Heart left ventricle (tissue), 16 donors: Measurements from ENCODE around the gene SMIM45.
A peak's percentile ranks its signal among the peaks of the same experiment; 100 is the strongest.

Source experiments
- ATAC-seq, 4 donors: fragments of 200-7000 bp; cut with Tn5 transposase; one replicate each; pipeline ENCODE4 v1.9.1; 2020 to 2022; ENCODE audit warnings: moderate library complexity in 4 of 4, mild to moderate bottlenecking in 3 of 4, moderate number of reproducible peaks in 1 of 4
- DNase-seq, 5 donors: peaks; one replicate each; pipeline ENCODE4 v3.0.0-alpha.2; 2020
- H3K27ac ChIP-seq, 12 donors: fragments of 200-600 bp; sonication (generic) in 4 of 12; one replicate each; pipeline versions ENCODE4 v1.5.0 to v1.8.0; 2016 to 2022; ENCODE audit warnings: mild to moderate bottlenecking in 2 of 12
- H3K27me3 ChIP-seq, 9 donors: fragments of 200-600 bp; sonication (generic) in 2 of 9; one replicate each; pipeline versions ENCODE4 v1.5.1 to v1.8.0; 2016 to 2022; ENCODE audit warnings: mild to moderate bottlenecking in 3 of 9
- H3K36me3 ChIP-seq, 9 donors: fragments of 200-600 bp; sonication (generic) in 2 of 9; one replicate each; pipeline versions ENCODE4 v1.5.0 to v1.8.0; 2018 to 2022; ENCODE audit warnings: mild to moderate bottlenecking in 2 of 9
- H3K4me1 ChIP-seq, 12 donors: fragments of 200-600 bp; sonication (generic) in 4 of 12; one replicate each; pipeline versions ENCODE4 v1.5.0 to v1.8.0; 2016 to 2022; ENCODE audit warnings: mild to moderate bottlenecking in 3 of 12
- H3K4me3 ChIP-seq, 12 donors: fragments of 200-600 bp; sonication (generic) in 4 of 12; one replicate each; pipeline versions ENCODE4 v1.5.0 to v1.8.0; 2017 to 2022; ENCODE audit warnings: mild to moderate bottlenecking in 9 of 12, moderate library complexity in 4 of 12
- H3K9me3 ChIP-seq, 12 donors: fragments of 200-600 bp; sonication (generic) in 4 of 12; one replicate each; pipeline versions ENCODE4 v1.5.0 to v1.8.0; 2016 to 2022; ENCODE audit warnings: mild to moderate bottlenecking in 1 of 12
- CTCF ChIP-seq, 12 donors: fragments of 200-600 bp; sonication (generic) in 4 of 12; IDR thresholded peaks; one replicate each; pipeline versions ENCODE4 v1.5.0 to v1.8.0; 2018 to 2022; ENCODE audit warnings: antibody characterized with exemption in 12 of 12, mild to moderate bottlenecking in 5 of 12
- POLR2A ChIP-seq, 2 donors: fragments of 450-650 bp; IDR thresholded peaks; one replicate each; pipeline ENCODE4 v1.6.1; 2017; ENCODE audit warnings: antibody characterized with exemption in 2 of 2, mild to moderate bottlenecking in 2 of 2, moderate library complexity in 2 of 2
- WGBS, 4 donors: extraction: QIAGEN DNeasy Blood & Tissue Kit in 2 of 4; methylation state at CpG; one replicate each; pipeline versions ENCODE4 v1.1.5 to v1.1.7; 2013 to 2018; 5-methylcytosine and 5-hydroxymethylcytosine counted together
- intact Hi-C, 10 donors: fragments of 100-400 bp; cut with DNase I; formaldehyde crosslinking; loops; one replicate each; pipeline versions ENCODE4 v1.11.1 to v1.14.2; 2022
- donor health status: ischemic (EF 13 %, LVEDD 7.1; RV severe dilation, severe dysfunction).
- donor health status: healthy with polysubstance abuse.
- donor health status: DM: no; HTN: yes; CAD: no.
- donor health status: DM: no; HTN: no; CAD: no.
- donor health status: ischemic (EF 25% LVEDD 6.9; RV normal size, moderate dysfunction).
- donor health status: ischemic (EF 25% LVEDD 5.7; RV mildly dilated, moderate dysfunction).
- donor health status: healthy.
- donor health status: DM: yes; HTN: yes; CAD: no.
- donor health status: ischemic (EF 35%, LVEDD 5.7; RV mildly dilated, moderate dysfunction).
- donor health status: nonischemic (EF 11% LVEDD 7.7; RV severe dilation, severe dysfunction).
- donor health status: DM: yes; HTN: yes; CAD: no.
- donor health status: PGD.
- donor health status: ischemic (EF 29% LVEDD 5.4; RV normal size, mild dysfunction).
- donor health status: nonischemic (EF 23%, LVEDD 6.1; RV moderate dilation, normal function).

Gene SMIM45

GRCh38 chr22:41913842-41914534, 38.0 kb upstream of the SMIM45 start:
- intact Hi-C loops = no loop called here
- DNase-seq = no peak
- peak overlapping the region in 1 of 12 donors; percentile 47 for H3K4me3 ChIP-seq

GRCh38 chr22:41914611-41915034, 37.3 kb upstream of the SMIM45 start:
- Histone ChIP-seq H3K4me3 (peak overlapping the region; percentile 18 to 50 (median 38)), H3K9me3 (no peaks in the 10 kb centered on the region), H3K27me3 (peaks cover 29 to 85% (median 56%) of the 10 kb centered on the region in 9 donors), H3K4me1 (peaks cover 0 to 58% (median 30%) of the 10 kb centered on the region in 12 donors), H3K27ac (no peak overlapping the region), H3K36me3 (no peaks in the 10 kb centered on the region)
- ATAC-seq (no peak), DNase-seq (no peak)
- intact Hi-C loops = no loop called here
- 1% methylated on average over 25 to 67 of the region's 67 CpGs for WGBS, 4 donors
- TF ChIP-seq CTCF (IDR thresholded peaks at IDR 0.05) = no peak
- TF ChIP-seq POLR2A (IDR thresholded peaks at IDR 0.05) = no peak

More at GRCh38 chr22:41913842-41914534, 38.0 kb upstream of the SMIM45 start:
- no peaks in the 10 kb centered on the region for H3K36me3 ChIP-seq
- H3K9me3 ChIP-seq = no peaks in the 10 kb centered on the region
- H3K27me3 ChIP-seq = peaks cover 29 to 83% (median 55%) of the 10 kb centered on the region in 9 donors
- H3K27ac ChIP-seq = no peak overlapping the region
- WGBS, 4 donors = 0 to 9% (median 7%) methylated on average over 3 to 79 of the region's 79 CpGs
- no peak for ATAC-seq
- peaks cover 0 to 58% (median 24%) of the 10 kb centered on the region in 12 donors for H3K4me1 ChIP-seq
- no peak for TF ChIP-seq CTCF (IDR thresholded peaks at IDR 0.05)
- TF ChIP-seq POLR2A (IDR thresholded peaks at IDR 0.05) = no peak

GRCh38 chr22:41915035-41915785, 36.7 kb upstream of the SMIM45 start, which contains the start of gene SHISA8:
SHISA8 (minus strand) TSS chr22:41915074; CDS start chr22:41914667, 407 bp downstream.
- ATAC-seq = peak in 2 of 4 donors; percentile 9 to 48
- intact Hi-C loops = no loop called here
- Histone ChIP-seq H3K36me3 (no peaks in the 10 kb centered on the region), H3K4me3 (peak within 1 kb of the TSS; percentile 18 to 50 (median 38)), H3K4me1 (peaks cover 0 to 58% (median 32%) of the 10 kb centered on the region in 12 donors), H3K27me3 (peaks cover 29 to 85% (median 55%) of the 10 kb centered on the region in 9 donors), H3K27ac (no peak within 1 kb of the TSS), H3K9me3 (no peaks in the 10 kb centered on the region)
- DNase-seq = peak in 2 of 5 donors; percentile 52 to 53
- TF ChIP-seq POLR2A (IDR thresholded peaks at IDR 0.05) = no peak
- no peak for TF ChIP-seq CTCF (IDR thresholded peaks at IDR 0.05)
- 8 to 12% (median 10%) methylated on average over 12 to 63 of the region's 63 CpGs for WGBS, 4 donors
